ENCODE measurements around the gene DNAJA4. TPM values are rescaled to one million over a fixed set of nuclear protein-coding genes. Genes with fewer than 3 reads are reported as not detected.
"Not testable (repeated sequence)": the region's sequence is repeated elsewhere in the genome, so short reads cannot be mapped to it uniquely, and the experiment has no call there.

Gene DNAJA4
- total RNA-seq, 2 donors from 2014 or later: 36.7 to 39.6 TPM

DNA sequence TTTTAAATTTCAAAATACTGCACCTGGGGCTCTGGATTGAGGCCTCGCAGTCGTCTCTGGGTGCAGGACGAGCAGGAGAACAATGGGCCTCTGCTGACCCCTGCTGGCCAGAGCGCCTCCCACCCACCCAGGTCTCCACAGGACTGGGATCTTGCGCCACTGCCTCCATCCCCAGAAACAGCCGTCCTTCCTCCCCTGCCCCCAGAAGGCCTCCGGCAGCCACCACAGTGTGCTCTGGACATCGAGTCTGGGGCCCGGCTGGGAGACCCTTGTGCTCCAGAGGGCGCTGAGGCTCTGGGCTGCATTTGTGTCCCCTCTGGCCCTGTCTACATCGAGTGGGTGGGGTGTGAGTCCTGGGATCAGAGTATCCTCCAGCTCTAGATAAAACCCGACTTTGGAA is 23.3 kb upstream of the DNAJA4 start:
- ATAC-seq (peak; percentile 76), DNase-seq (peak; percentile 73 to 92)
- intact Hi-C loops (cut with DNase I, micrococcal nuclease): loop anchor here (5.0 kb wide), 2 partner anchors 64 to 129 kb away; no protein-coding TSS in a partner anchor

- intact Hi-C loops (cut with DNase I, micrococcal nuclease): loop anchor here (5.0 kb wide), 2 partner anchors 65 to 130 kb away; no protein-coding TSS in a partner anchor
- ATAC-seq: peak; percentile 68
- DNase-seq: peak in 1 of 2 donors; percentile 58
Observed at GRCh38 chr15:78242128-78242527, 22.2 kb upstream of the DNAJA4 start.

GRCh38 chr15:78243058-78243457 is 21.3 kb upstream of the DNAJA4 start:
- intact Hi-C loops (cut with DNase I, micrococcal nuclease): loop anchor here (5.0 kb wide), 2 partner anchors 66 to 131 kb away; no protein-coding TSS in a partner anchor
- ATAC-seq (no peak), DNase-seq (no peak)

- intact Hi-C loops (cut with DNase I, micrococcal nuclease): loop anchor here (5.0 kb wide), 2 partner anchors 66 to 131 kb away; no protein-coding TSS in a partner anchor
- ATAC-seq (peak; percentile 67), DNase-seq (peak; percentile 45 to 47)
Observed at GRCh38 chr15:78243491-78243941, 20.8 kb upstream of the DNAJA4 start.

GRCh38 chr15:78244101-78244500 is 20.3 kb upstream of the DNAJA4 start:
- intact Hi-C loops (cut with DNase I, micrococcal nuclease): loop anchor here (5.0 kb wide), 2 partner anchors 67 to 132 kb away; no protein-coding TSS in a partner anchor
- DNase-seq: peak; percentile 49 to 69
- peak; percentile 65 for ATAC-seq

DNA sequence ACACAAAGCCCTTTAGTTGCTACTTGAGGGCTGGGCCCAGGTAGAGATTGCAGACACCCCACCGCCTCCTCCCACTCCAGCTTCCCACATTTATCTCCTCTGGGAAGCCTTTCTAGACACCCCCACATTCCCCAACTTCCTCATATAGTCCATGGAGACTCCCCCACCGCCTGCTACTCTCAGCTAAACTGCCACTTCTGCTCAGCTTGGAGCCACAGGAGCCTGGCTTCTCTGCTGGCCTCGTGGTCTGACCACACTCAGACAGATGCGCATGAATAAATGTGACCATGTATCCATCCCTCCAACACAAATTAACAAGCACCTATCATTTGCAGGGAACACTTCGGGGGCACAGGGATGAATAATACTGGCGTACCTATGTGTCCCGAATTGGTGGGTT is 19.5 kb upstream of the DNAJA4 start:
- intact Hi-C loops (cut with DNase I, micrococcal nuclease): loop anchor here (5.0 kb wide), 2 partner anchors 68 to 133 kb away; no protein-coding TSS in a partner anchor
- DNase-seq: no peak
- no peak for ATAC-seq

DNA sequence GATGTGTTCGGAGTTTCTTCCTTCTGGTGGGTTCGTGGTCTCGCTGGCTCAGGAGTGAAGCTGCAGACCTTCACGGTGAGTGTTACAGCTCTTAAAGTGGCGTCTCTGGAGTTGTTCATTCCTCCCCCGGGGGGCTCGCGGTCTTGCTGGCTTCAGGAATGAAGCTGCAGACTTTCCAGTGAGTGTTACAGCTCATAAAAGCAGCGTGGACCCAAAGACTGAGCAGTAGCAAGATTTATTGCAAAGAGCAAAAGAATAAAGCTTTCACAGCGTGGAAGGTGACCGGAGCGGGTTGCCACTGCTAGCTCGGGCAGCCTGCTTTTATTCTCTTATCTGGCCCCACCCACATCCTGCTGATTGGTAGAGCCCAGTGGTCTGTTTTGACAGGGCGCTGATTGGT is 19.0 kb upstream of the DNAJA4 start:
- intact Hi-C loops (cut with DNase I, micrococcal nuclease); ATAC-seq; DNase-seq: not testable (repeated sequence)

DNA sequence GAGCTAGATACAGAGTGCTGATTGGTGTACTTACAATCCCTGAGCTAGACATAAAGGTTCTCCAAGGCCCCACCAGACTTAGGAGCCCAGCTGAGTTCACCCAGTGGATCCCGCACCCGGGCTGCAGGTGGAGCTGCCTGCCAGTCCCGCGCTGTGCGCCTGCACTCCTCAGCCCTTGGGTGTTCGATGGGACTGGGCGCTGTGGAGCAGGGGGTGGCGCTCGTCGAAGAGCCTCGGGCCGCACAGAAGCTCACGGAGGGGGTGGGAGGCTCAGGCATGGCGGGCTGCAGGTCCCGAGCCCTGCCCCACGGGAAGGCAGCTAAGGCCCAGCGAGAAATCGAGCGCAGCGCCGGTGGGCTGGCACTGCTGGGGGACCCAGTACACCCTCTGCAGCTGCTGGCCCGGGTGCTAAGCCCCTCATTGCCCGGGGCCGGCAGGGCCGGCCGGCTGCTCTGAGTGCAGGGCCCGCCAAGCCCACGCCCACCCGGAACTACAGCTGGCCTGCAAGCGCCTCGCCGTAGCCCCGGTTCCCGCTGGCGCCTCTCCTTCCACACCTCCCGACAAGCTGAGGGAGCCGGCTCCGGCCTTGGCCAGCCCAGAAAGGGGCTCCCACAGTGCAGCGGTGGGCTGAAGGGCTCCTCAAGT is 18.3 kb upstream of the DNAJA4 start:
- DNase-seq; ATAC-seq; intact Hi-C loops (cut with DNase I, micrococcal nuclease): not testable (repeated sequence)

DNA sequence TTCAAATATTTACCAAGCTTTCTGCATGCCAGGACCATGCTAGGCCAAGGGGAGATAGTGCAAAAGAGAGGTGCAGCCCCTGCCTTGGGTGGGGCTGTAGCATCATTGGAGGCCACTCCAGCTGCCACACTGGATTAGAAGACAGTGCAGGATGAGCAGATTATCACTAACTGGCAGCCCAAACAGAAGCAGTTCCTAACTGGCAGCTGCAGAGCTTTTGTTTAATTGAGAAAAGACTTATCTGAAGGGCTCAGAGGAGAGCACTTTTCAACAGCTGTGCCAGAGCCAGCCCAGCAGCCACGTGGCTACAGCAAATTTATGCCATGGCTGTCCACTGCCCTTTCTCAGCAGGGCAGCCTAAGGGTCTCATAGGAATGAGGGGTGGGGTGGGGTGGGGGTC is 16.5 kb upstream of the DNAJA4 start:
- intact Hi-C loops (cut with DNase I, micrococcal nuclease): no loop called here
- DNase-seq: no peak
- no peak for ATAC-seq

DNA sequence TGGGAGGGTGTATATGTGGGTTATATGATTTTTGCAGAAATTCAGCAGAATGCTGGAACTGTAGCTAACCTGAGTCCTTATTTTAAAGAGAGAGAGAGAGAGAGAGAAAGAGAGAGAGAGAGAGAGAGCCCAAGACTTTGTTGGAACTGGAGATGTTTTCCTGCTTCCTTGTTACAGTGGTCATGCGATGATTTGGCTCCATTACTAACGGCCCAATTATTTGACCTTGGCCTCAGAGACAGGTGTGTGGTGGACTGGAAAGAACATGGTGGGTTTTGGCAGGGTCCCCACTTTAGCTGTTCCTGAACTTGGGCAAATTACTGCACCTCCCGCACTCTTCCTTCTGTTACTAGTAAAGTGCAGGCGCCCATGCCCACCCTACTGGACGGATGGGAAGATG is 15.2 kb upstream of the DNAJA4 start:
- DNase-seq (no peak), ATAC-seq (no peak)
- intact Hi-C loops (cut with DNase I, micrococcal nuclease): no loop called here

GRCh38 chr15:78251136-78251535 is 13.2 kb upstream of the DNAJA4 start:
- intact Hi-C loops (cut with DNase I, micrococcal nuclease): no loop called here
- DNase-seq: no peak
- no peak for ATAC-seq

GRCh38 chr15:78255421-78256043 is 8.8 kb upstream of the DNAJA4 start:
- no peak for DNase-seq
- no peak for ATAC-seq
- intact Hi-C loops (cut with DNase I, micrococcal nuclease): no loop called here

DNA sequence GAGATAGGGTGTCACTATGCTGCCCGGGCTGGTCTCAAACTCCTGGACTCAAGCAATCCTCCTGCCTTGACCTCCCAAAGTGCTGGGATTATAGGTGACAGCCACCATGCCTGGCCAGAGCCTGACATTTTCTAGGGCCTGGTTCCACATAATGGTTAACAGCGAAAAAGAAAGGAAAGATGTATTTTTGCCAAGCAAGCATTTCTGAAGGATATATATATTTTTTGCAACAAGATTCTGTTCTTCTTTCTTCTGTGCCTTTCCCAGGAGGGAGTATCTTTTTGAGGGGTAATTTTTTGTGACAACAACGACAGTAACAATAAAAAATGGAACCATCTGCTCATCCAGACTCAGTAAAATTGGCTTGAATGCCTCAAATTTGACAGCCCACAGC is 8.3 kb upstream of the DNAJA4 start:
- DNase-seq (no peak), ATAC-seq (no peak)
- intact Hi-C loops (cut with DNase I, micrococcal nuclease): no loop called here

DNA sequence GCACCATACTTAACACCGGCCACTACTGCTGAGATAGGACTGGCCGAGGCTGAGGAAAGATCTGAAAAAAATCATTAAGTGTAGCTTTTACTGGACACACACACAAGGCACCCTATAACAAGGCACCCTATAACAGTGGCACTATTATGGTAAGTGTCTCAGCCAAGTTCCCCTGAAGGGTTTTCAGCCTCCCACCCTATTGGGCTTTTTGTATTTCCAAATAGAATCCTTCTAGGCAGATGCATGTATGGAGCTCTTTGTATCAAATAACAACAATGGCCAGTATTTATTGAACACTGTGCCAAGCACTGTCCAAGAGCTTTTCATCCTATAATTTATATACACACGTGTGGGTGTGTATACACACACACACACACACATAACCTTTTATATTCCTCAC is 6.7 kb upstream of the DNAJA4 start:
- intact Hi-C loops (cut with DNase I, micrococcal nuclease): no loop called here
- no peak for DNase-seq
- ATAC-seq: no peak

- ATAC-seq (no peak), DNase-seq (no peak)
- intact Hi-C loops (cut with DNase I, micrococcal nuclease): no loop called here
Observed at GRCh38 chr15:78259232-78259631, 5.1 kb upstream of the DNAJA4 start.

DNA sequence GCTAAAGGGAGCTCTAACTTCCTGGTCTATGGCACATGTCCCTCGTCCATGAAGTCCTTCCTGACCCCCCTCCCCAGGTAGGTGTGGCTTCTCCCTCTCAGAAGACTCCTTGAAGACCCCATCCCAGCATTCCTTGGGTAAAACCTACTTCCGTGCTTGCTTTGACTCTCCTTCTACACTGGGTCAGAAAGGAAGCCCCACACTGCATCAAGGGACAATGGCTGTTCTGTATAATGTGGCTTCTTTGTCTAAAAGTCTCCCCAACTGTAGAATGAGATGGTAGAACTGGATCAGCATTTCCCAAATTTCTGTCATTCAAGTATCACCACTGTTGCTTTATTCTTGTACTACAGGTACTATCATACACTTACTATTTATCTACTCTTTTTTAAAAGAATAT is 3.9 kb upstream of the DNAJA4 start:
- intact Hi-C loops (cut with DNase I, micrococcal nuclease): no loop called here
- no peak for DNase-seq
- ATAC-seq: no peak

DNA sequence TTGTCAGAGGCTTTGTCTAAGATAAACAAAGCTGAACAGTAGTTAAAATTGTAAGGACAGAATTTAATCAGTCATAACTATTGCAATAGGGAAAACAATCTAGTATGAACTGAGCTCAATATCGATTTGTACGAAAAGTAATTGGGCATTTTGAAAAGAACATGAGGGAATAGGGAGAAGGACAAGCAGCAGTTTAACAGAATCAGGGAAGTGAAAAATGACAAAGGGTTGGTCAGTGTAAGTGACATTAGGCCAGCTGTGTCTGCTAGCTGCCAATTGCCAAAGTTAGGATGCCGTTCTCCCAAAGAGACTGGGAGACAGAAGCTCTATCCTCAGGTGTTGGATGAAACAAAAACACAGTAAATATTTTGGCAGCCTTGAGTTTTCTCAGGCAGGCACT is 3.3 kb upstream of the DNAJA4 start:
- DNase-seq (no peak), ATAC-seq (no peak)
- intact Hi-C loops (cut with DNase I, micrococcal nuclease): no loop called here

DNA sequence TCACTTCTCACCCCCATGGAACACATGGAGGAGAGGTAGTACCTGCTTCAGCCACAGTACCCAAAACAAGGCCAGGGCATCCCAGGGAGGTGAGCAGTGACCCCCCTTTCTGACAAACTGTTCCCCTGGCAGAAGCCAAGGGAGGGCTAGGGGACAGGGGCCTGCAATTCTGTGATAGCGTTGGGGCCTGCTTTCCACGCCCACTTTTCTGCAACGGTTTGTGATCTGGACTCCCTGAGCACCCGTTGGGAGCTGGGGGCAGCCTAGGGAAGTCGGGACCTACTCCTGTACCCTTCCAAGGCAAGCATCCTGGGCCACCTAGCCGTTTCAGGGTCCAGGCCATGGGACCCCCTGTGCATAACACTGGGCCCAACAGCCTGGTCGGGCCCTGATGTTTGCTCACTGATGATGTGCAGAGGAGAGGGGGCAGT is 996 bp upstream of the DNAJA4 start:
- DNase-seq (peak in 1 of 2 donors; percentile 15), ATAC-seq (no peak)
- intact Hi-C loops (cut with DNase I, micrococcal nuclease): no loop called here

DNA sequence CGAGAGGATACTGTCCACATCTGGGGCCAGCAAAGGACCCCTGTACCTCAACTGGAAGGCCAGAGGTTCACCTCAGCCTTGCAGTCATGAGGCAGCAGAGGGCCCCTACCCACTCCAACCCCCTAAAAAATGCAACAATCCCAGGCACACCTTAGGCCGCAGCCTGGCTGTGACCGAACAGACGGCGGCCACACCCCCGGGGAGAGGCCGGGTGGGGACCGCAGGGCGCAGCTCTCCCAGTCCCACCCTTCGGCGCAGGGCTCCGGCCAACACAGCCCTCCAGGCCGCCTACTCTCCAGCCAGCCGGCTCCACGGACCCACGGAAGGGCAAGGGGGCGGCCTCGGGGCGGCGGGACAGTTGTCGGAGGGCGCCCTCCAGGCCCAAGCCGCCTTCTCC is 457 bp upstream of the DNAJA4 start:
- ATAC-seq: peak; percentile 91
- intact Hi-C loops (cut with DNase I, micrococcal nuclease): no loop called here
- DNase-seq: peak; percentile 74 to 81

GRCh38 chr15:78265137-78265460 is 737 bp downstream of the DNAJA4 start:
- intact Hi-C loops (cut with DNase I, micrococcal nuclease): no loop called here

More at GRCh38 chr15:78265137-78265460, 737 bp downstream of the DNAJA4 start:
- no peak for ATAC-seq
- DNase-seq: no peak

Data from left colon (tissue), 2 donors.